AG09309 (cell line): ENCODE measurements around the gene ACACA.
A peak's percentile ranks its signal among the peaks of the same experiment; 100 is the strongest.

ENCODE experiments used
- DNase-seq: peaks from one replicate; pipeline ENCODE4 v3.0.0-alpha.2; 2010; ENCODE audit warnings: low read depth
- H3K4me3 ChIP-seq: 2 replicates; pipeline ENCODE4 v1.5.1; 2011; ENCODE audit warnings: mild to moderate bottlenecking, low read depth, low read length, moderate library complexity; ENCODE audit not compliant: control insufficient read depth
- TF ChIP-seq, protein P1 (sequence below): IDR thresholded peaks from 2 replicates; pipeline ENCODE4 v1.5.1; 2011; ENCODE audit warnings: mild to moderate bottlenecking, low read depth, low read length, inconsistent platforms; ENCODE audit not compliant: insufficient read depth, control insufficient read depth; ENCODE audit errors: missing control alignments

ACACA gene

GRCh38 chr17:37322106-37322505 lies 84.5 kb downstream of the ACACA start:
- no peak overlapping the region for H3K4me3 ChIP-seq
- TF ChIP-seq, protein P1, sequence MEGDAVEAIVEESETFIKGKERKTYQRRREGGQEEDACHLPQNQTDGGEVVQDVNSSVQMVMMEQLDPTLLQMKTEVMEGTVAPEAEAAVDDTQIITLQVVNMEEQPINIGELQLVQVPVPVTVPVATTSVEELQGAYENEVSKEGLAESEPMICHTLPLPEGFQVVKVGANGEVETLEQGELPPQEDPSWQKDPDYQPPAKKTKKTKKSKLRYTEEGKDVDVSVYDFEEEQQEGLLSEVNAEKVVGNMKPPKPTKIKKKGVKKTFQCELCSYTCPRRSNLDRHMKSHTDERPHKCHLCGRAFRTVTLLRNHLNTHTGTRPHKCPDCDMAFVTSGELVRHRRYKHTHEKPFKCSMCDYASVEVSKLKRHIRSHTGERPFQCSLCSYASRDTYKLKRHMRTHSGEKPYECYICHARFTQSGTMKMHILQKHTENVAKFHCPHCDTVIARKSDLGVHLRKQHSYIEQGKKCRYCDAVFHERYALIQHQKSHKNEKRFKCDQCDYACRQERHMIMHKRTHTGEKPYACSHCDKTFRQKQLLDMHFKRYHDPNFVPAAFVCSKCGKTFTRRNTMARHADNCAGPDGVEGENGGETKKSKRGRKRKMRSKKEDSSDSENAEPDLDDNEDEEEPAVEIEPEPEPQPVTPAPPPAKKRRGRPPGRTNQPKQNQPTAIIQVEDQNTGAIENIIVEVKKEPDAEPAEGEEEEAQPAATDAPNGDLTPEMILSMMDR, result no peak
- no peak for DNase-seq

- no peak overlapping the region for H3K4me3 ChIP-seq
- DNase-seq, result no peak
- TF ChIP-seq, protein P1, result no peak
These were observed 87.6 kb downstream of the ACACA start for GRCh38 chr17:37318931-37319594.

GRCh38 chr17:37317867-37318266 lies 88.8 kb downstream of the ACACA start:
- no peak for DNase-seq
- TF ChIP-seq, protein P1, result no peak
- no peak overlapping the region for H3K4me3 ChIP-seq

DNA sequence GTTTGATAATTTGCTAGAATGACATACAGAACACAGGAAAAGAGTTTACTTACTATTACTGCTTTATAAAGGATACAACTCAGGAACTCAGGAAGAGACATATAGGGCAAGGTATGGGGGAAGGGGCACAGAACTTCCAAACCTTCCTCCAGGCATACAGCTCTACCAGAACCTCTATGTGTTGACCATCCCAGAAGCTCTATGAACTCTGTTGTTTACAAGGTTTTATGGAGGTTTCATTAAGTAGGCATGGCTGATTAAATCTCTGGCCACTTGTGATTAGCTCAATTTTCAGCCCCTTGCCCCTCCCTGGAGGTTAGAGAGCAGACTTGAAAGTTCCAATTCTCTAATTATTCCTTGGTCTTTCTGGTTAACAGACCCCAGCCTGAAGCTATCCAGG lies 91.0 kb downstream of the ACACA start:
- no peak overlapping the region for H3K4me3 ChIP-seq
- TF ChIP-seq, protein P1, result no peak
- DNase-seq, result no peak

DNA sequence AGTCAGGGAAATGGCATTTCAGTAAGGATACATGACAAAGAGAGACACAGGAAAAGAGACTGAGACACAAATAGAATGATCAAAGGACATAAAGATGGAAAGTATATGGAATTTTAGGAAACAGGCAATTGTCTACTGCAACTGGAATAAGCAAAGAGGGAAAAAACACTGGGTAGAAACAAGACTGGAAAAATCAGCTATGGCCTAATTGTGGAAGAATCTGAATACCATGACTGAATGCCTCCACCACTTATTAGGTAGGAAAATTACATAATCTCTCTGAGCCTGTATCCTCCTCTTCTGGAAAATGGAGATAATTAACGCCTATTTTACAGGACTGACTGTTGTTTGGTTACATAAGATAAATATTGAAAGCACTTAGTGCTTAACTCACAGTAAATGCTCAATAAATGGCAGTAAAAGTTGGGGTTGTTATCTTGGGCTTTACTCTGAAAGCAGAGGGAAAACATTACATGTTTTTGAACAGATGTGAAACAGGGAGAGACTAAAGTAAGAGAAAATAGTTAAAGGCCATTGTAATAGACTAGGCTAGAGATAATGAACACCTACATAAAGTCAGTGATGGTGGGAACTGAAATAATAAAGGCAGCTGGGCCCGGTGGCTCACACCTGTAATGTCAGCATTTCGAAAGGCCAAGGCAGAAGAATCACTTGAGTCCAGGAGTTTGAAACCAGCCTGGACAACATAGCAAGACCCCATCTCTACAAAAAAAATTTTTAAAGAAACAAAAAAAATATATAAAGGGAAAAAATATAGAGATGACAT lies 94.3 kb downstream of the ACACA start:
- no peak for DNase-seq
- TF ChIP-seq, protein P1, result no peak
- no peak overlapping the region for H3K4me3 ChIP-seq

GRCh38 chr17:37310940-37311339 lies 95.7 kb downstream of the ACACA start:
- TF ChIP-seq, protein P1, result no peak
- no peak overlapping the region for H3K4me3 ChIP-seq
- peak; percentile 55 for DNase-seq
